A549 (cell line): Measurements from ENCODE around the gene STK35. TPM values are rescaled to one million over a fixed set of nuclear protein-coding genes. Genes with fewer than 3 reads are reported as not detected.

Experiments used
- ATAC-seq, 2 experiments: fragments of 200-7000 bp in 1 of 2; fragments of >200 bp in 1 of 2; cut with Nextera tagmentation in 1 of 2; cut with Tn5 transposase in 1 of 2; 3 replicates each; pipeline versions ENCODE4 v1.8.0 to v1.9.1; 2018 to 2020; ENCODE audit warnings: mild to moderate bottlenecking in 1 of 2, moderate library complexity in 1 of 2
- CTCF ChIA-PET: fragments of 300-600 bp; sonication (Branson Sonifier 250); formaldehyde crosslinking; extraction: SDS; loops from one replicate; lab custom pipeline; 2021; ENCODE audit warnings: antibody characterized with exemption, inconsistent platforms; lab: Yijun Ruan, JAX
- POLR2A ChIA-PET: fragments of 350-600 bp; formaldehyde crosslinking; extraction: SDS; loops from one replicate; lab custom pipeline; 2021; ENCODE audit warnings: antibody characterized with exemption, inconsistent platforms; lab: Yijun Ruan, JAX
- DNase-seq, 2 experiments: peaks; one replicate each; pipeline versions ENCODE4 v3.0.0 to v3.0.0-alpha.2; 2011 to 2016; ENCODE audit warnings: low read depth in 1 of 2, low spot score in 1 of 2
- FAIRE-seq: peaks from 2 replicates; lab custom pipeline; 2011; peaks lifted over from hg19 to GRCh38; lab: Jason Lieb, UNC
- H3K27ac ChIP-seq, 2 experiments: fragments of >200 bp; sonication (Bioruptor Twin); formaldehyde crosslinking; 3 replicates each; pipeline ENCODE4 v1.5.1; 2016 to 2017
- H3K4me1 ChIP-seq: fragments of >200 bp; sonication (Bioruptor Twin); formaldehyde crosslinking; 3 replicates; pipeline ENCODE4 v1.6.1; 2016
- H3K4me2 ChIP-seq: fragments of >200 bp; sonication (Bioruptor Twin); formaldehyde crosslinking; 3 replicates; pipeline ENCODE4 v1.6.1; 2016
- H3K4me3 ChIP-seq: fragments of >200 bp; sonication (Bioruptor Twin); formaldehyde crosslinking; 3 replicates; pipeline ENCODE4 v1.5.1; 2016
- H3K9me3 ChIP-seq: fragments of >200 bp; sonication (Bioruptor Twin); formaldehyde crosslinking; 3 replicates; pipeline ENCODE4 v1.6.1; 2016
- EP300 ChIP-seq, 2 experiments: fragments of >200 bp; sonication (Bioruptor Twin); formaldehyde crosslinking; IDR thresholded peaks; 2 replicates in 1 of 2; 3 replicates in 1 of 2; pipeline ENCODE4 v1.6.1; 2016 to 2017
- FOSB ChIP-seq: fragments of 250-450 bp; sonication (Bioruptor Pico); IDR thresholded peaks from 2 replicates; pipeline ENCODE4 v1.5.0; 2020; ENCODE audit warnings: mild to moderate bottlenecking, moderate library complexity
- FOSL2 ChIP-seq, 2 experiments: fragments of 450-650 bp in 1 of 2; fragments of >200 bp in 1 of 2; sonication (Bioruptor Twin) in 1 of 2; formaldehyde crosslinking; IDR thresholded peaks; 2 replicates each; pipeline versions ENCODE4 v1.5.0 to v1.6.1; 2016 to 2020; ENCODE audit warnings: mild to moderate bottlenecking in 1 of 2, moderate library complexity in 1 of 2
- GATA3 ChIP-seq: IDR thresholded peaks from 2 replicates; pipeline ENCODE4 v1.6.1; 2012; ENCODE audit warnings: borderline replicate concordance
- HEYL ChIP-seq: fragments of 250-450 bp; sonication (Bioruptor Pico); IDR thresholded peaks from 2 replicates; pipeline ENCODE4 v1.8.0; 2021; ENCODE audit warnings: mild to moderate bottlenecking, moderate library complexity
- HOXB13 ChIP-seq: fragments of 250-450 bp; sonication (Bioruptor Pico); IDR thresholded peaks from 2 replicates; pipeline ENCODE4 v1.5.0; 2020; ENCODE audit warnings: low read depth, mild to moderate bottlenecking, moderate library complexity
- JUN ChIP-seq, 2 experiments: fragments of >200 bp; sonication (Bioruptor Twin); formaldehyde crosslinking; IDR thresholded peaks; 2 replicates in 1 of 2; 3 replicates in 1 of 2; pipeline ENCODE4 v1.6.1; 2016 to 2017
- KDM5A ChIP-seq: fragments of 200-600 bp; sonication (generic); IDR thresholded peaks from 2 replicates; pipeline ENCODE4 v1.6.1; 2016; ENCODE audit warnings: antibody characterized with exemption, mild to moderate bottlenecking
- MAFK ChIP-seq: fragments of 450-650 bp; IDR thresholded peaks from 2 replicates; pipeline ENCODE4 v1.6.1; 2014; ENCODE audit not compliant: partially characterized antibody
- NPAS2 ChIP-seq: fragments of 250-450 bp; sonication (Bioruptor Pico); IDR thresholded peaks from 2 replicates; pipeline ENCODE4 v1.8.0; 2022; ENCODE audit warnings: mild to moderate bottlenecking, moderate library complexity, borderline replicate concordance
- PHF8 ChIP-seq: fragments of 200-600 bp; sonication (generic); IDR thresholded peaks from 2 replicates; pipeline ENCODE4 v1.6.1; 2016; ENCODE audit warnings: low read depth, mild to moderate bottlenecking, antibody characterized with exemption, moderate library complexity, borderline replicate concordance
- POLR2AphosphoS2 ChIP-seq: conservative IDR thresholded peaks from 2 replicates; pipeline ENCODE4 v1.6.1; 2012; ENCODE audit warnings: low read length, improper control_type of control experiment, inconsistent platforms
- RAD21 ChIP-seq, 2 experiments: fragments of >200 bp in 1 of 2; sonication (Bioruptor Twin) in 1 of 2; formaldehyde crosslinking in 1 of 2; IDR thresholded peaks in 1 of 2; conservative IDR thresholded peaks in 1 of 2; 2 replicates in 1 of 2; 3 replicates in 1 of 2; pipeline ENCODE4 v1.6.1; 2012 to 2018; ENCODE audit warnings: inconsistent platforms in 1 of 2
- RCOR1 ChIP-seq: fragments of 150-350 bp; IDR thresholded peaks from 2 replicates; pipeline ENCODE4 v1.6.1; 2014; ENCODE audit warnings: antibody characterized with exemption, low read length, low read depth
- RFX5 ChIP-seq: fragments of 450-650 bp; IDR thresholded peaks from 2 replicates; pipeline ENCODE4 v1.7.1; 2014; ENCODE audit warnings: antibody characterized with exemption, mild to moderate bottlenecking, moderate library complexity
- RNF2 ChIP-seq: fragments of 200-600 bp; sonication (generic); IDR thresholded peaks from 2 replicates; pipeline ENCODE4 v1.6.1; 2016; ENCODE audit warnings: low read depth, mild to moderate bottlenecking, antibody characterized with exemption, moderate library complexity, borderline replicate concordance
- SMC3 ChIP-seq: fragments of >200 bp; sonication (Bioruptor Twin); formaldehyde crosslinking; IDR thresholded peaks from 3 replicates; pipeline ENCODE4 v1.6.1; 2018; ENCODE audit warnings: inconsistent platforms
- SREBF2 ChIP-seq: fragments of 450-650 bp; IDR thresholded peaks from 2 replicates; pipeline ENCODE4 v1.6.1; 2014; ENCODE audit warnings: mild to moderate bottlenecking, moderate library complexity
- TFCP2L1 ChIP-seq: fragments of 250-450 bp; sonication (Bioruptor Pico); IDR thresholded peaks from 2 replicates; pipeline ENCODE4 v1.5.0; 2021; ENCODE audit warnings: mild to moderate bottlenecking
- TP53 ChIP-seq: fragments of 250-450 bp; sonication (Bioruptor Pico); IDR thresholded peaks from 2 replicates; pipeline ENCODE4 v1.5.0; 2021; ENCODE audit warnings: mild to moderate bottlenecking, moderate library complexity
- ZC3H11A ChIP-seq: fragments of 450-650 bp; IDR thresholded peaks from 2 replicates; pipeline ENCODE4 v1.6.1; 2014; ENCODE audit warnings: antibody characterized with exemption, mild to moderate bottlenecking
- ZNF302 ChIP-seq: fragments of 250-450 bp; sonication (Bioruptor Pico); IDR thresholded peaks from 2 replicates; pipeline ENCODE4 v1.9.0; 2021; ENCODE audit warnings: inconsistent platforms, mild to moderate bottlenecking, moderate library complexity
- WGBS: methylation state at CpG from one replicate; pipeline ENCODE4 v1.1.6; 2017; ENCODE audit errors: missing lambda C conversion rate; 5-methylcytosine and 5-hydroxymethylcytosine counted together
- polyA plus RNA-seq, 4 experiments: library from polyadenylated mRNA; depleted of rRNA in 3 of 4; stranded (reverse); fragments of >200 nt; fragmentation: RNase III in 1 of 4; extraction: RNeasy Plus Mini Kit Qiagen cat#74134 plus additional on column Dnase treatment in 1 of 4; gene quantifications; 2 replicates in 3 of 4; 3 replicates in 1 of 4; pipeline ENCODE4 v1.2.3, GENCODE V29; 2011 to 2017
- TF ChIP-seq, protein P1 (sequence below): fragments of 450-650 bp; IDR thresholded peaks from 2 replicates; pipeline ENCODE4 v1.6.1; 2014; ENCODE audit warnings: antibody characterized with exemption
- TF ChIP-seq, protein P2 (sequence below): IDR thresholded peaks from 2 replicates; pipeline ENCODE4 v1.6.1; 2012
- TF ChIP-seq, protein P3 (sequence below): fragments of >200 bp; sonication (Bioruptor Twin); formaldehyde crosslinking; IDR thresholded peaks from 3 replicates; pipeline ENCODE4 v1.6.1; 2016

STK35 gene
- polyA plus RNA-seq, 2 of the 4 experiments (the other 2 are of a cell fraction), result 9.0 to 10.0 TPM

DNA sequence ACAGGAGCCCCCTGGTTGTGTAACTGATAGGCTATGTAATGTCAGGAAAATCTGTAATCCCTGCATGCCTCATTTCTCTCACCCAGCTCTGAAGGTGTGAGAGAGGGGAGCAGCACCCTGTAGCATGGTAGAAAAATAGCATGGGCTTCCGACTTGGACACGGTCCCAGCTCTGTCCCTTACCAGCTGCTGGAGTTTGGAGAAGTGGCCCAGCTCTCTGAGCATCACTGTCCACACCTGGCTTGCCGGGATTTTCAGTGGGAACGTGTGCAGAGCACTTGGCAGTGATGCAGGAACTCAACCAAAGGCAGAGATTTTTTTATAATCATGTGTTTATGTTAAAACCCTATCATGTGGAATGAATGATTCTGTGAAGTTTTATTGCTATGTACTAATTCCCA, 34.6 kb downstream of the STK35 start:
- ATAC-seq (no peak), DNase-seq (no peak), FAIRE-seq (no peak)
- Histone ChIP-seq H3K4me2 (no peak overlapping the region), H3K4me1 (peaks cover 29% of the 10 kb centered on the region), H3K4me3 (no peak overlapping the region), H3K27ac (no peak overlapping the region), H3K9me3 (no peaks in the 10 kb centered on the region)
- WGBS, result 92% methylated on average over 4 of the region's 4 CpGs
- CTCF ChIA-PET, result interaction anchor here (0.7 to 1.9 kb wide), 6 partner anchors 11 to 371 kb away, joined by 3 to 14 read pairs (median 4); no protein-coding TSS in a partner anchor
- TF ChIP-seq HOXB13 (CRISPR knock-in tag), result no peak
- no peak for TF ChIP-seq RCOR1
- no peak for TF ChIP-seq JUN (IDR thresholded peaks at IDR 0.05)
- no peak for TF ChIP-seq NPAS2 (CRISPR knock-in tag)
- TF ChIP-seq, protein P1, sequence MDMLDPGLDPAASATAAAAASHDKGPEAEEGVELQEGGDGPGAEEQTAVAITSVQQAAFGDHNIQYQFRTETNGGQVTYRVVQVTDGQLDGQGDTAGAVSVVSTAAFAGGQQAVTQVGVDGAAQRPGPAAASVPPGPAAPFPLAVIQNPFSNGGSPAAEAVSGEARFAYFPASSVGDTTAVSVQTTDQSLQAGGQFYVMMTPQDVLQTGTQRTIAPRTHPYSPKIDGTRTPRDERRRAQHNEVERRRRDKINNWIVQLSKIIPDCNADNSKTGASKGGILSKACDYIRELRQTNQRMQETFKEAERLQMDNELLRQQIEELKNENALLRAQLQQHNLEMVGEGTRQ, result no peak
- no peak for TF ChIP-seq GATA3
- no peak for TF ChIP-seq TP53 (CRISPR knock-in tag)
- no peak for TF ChIP-seq RAD21 (conservative IDR thresholded peaks at IDR 0.05 in 1 of 2, IDR thresholded peaks at IDR 0.05 in 1 of 2)
- TF ChIP-seq ZNF302 (CRISPR knock-in tag), result no peak
- no peak for TF ChIP-seq KDM5A
- TF ChIP-seq, protein P2, sequence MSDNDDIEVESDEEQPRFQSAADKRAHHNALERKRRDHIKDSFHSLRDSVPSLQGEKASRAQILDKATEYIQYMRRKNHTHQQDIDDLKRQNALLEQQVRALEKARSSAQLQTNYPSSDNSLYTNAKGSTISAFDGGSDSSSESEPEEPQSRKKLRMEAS, result no peak
- TF ChIP-seq RNF2, result no peak
- no peak for TF ChIP-seq FOSB (CRISPR knock-in tag)
- TF ChIP-seq PHF8, result no peak
- no peak for TF ChIP-seq FOSL2 (IDR thresholded peaks at IDR 0.05)
- no peak for TF ChIP-seq FOSL2 (CRISPR knock-in tag; IDR thresholded peaks at IDR 0.05)
- no peak for TF ChIP-seq SREBF2
- no peak for TF ChIP-seq ZC3H11A
- no peak for TF ChIP-seq MAFK
- TF ChIP-seq SMC3, result no peak
- POLR2A ChIA-PET, result no interaction called here

DNA sequence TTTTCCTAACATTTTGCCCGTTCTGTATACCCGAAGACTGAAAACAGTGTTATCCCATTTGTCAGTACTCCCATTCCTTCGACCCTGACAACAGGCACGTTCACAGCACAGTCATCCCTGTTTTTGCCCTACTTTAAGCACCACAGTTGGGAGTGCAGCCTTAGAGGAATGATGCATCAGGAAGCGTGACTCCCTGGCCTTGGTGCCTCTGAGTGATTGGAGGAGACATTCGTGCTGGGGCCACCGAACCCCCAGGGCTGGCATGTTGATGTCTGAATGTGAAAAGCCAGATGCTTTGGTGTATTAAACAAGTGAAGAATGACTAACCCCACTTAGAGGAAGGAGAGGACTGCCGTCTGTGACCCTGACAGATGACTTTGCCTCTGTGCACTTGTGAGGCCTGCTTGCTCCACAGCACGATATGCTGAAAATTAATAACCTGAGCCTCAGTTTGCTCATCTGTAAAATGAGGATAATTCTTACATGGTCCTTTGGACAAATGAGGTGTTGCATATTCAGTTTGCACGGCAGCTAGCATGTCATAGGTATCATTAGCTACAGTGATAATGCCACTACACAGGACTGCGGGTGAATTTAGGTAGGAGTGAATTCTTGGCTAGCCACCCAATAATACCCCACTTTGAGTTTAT, 36.0 kb downstream of the STK35 start:
- no peak overlapping the region for H3K27ac ChIP-seq
- no peak for TF ChIP-seq RFX5
- TF ChIP-seq, protein P1, result no peak
- TF ChIP-seq RCOR1, result no peak
- TF ChIP-seq POLR2AphosphoS2, result no peak
- no peak for TF ChIP-seq TFCP2L1
- no peak for TF ChIP-seq NPAS2 (CRISPR knock-in tag)
- no peak for TF ChIP-seq PHF8
- no peak for TF ChIP-seq SREBF2
- TF ChIP-seq, protein P2, result no peak
- TF ChIP-seq HEYL (CRISPR knock-in tag), result no peak
- TF ChIP-seq, protein P3, sequence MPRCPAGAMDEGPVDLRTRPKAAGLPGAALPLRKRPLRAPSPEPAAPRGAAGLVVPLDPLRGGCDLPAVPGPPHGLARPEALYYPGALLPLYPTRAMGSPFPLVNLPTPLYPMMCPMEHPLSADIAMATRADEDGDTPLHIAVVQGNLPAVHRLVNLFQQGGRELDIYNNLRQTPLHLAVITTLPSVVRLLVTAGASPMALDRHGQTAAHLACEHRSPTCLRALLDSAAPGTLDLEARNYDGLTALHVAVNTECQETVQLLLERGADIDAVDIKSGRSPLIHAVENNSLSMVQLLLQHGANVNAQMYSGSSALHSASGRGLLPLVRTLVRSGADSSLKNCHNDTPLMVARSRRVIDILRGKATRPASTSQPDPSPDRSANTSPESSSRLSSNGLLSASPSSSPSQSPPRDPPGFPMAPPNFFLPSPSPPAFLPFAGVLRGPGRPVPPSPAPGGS, result no peak
- no peak for TF ChIP-seq ZC3H11A
- no peak for TF ChIP-seq EP300 (IDR thresholded peaks at IDR 0.05)
- TF ChIP-seq, all 56 proteins: peak for 0
- 94% methylated on average over 11 of the region's 11 CpGs for WGBS
- POLR2A ChIA-PET, result no interaction called here
- DNase-seq (no peak), ATAC-seq (no peak), FAIRE-seq (no peak)
- H3K4me3 ChIP-seq, result no peak overlapping the region
- CTCF ChIA-PET, result interaction anchor here (1.2 to 2.2 kb wide), 4 partner anchors 19 to 335 kb away, joined by 3 to 14 read pairs (median 6); no protein-coding TSS in a partner anchor
- no peak overlapping the region for H3K4me2 ChIP-seq
- peaks cover 15% of the 10 kb centered on the region for H3K4me1 ChIP-seq
- H3K9me3 ChIP-seq, result no peaks in the 10 kb centered on the region
